IMR-90 (cell line): ENCODE results near the gene SMYD5. TPM values are rescaled to one million over a fixed set of nuclear protein-coding genes. Genes with fewer than 3 reads are reported as not detected.

Experiments
- ATAC-seq: fragments of 200-7000 bp; cut with Tn5 transposase; 2 replicates; pipeline ENCODE4 v1.9.1; 2020; ENCODE audit warnings: low read depth, mild to moderate bottlenecking, moderate library complexity
- BruUV-seq: library from RNA; stranded (reverse); fragments of 400-500 nt; replicated peaks from 2 replicates; lab custom pipeline; 2021; lab: Mats Ljungman, UMichigan
- CTCF ChIA-PET: fragments of 300-600 bp; formaldehyde crosslinking; extraction: SDS; loops from one replicate; lab custom pipeline; 2021; ENCODE audit warnings: antibody characterized with exemption; lab: Yijun Ruan, JAX
- POLR2A ChIA-PET: fragments of 300-600 bp; sonication (Branson Sonifier 250); formaldehyde crosslinking; loops from one replicate; lab custom pipeline; 2022; ENCODE audit warnings: antibody characterized with exemption; ENCODE audit not compliant: unreplicated experiment; lab: Charles Lee
- DNase-seq: peaks from one replicate; pipeline ENCODE4 v3.0.0; 2013
- H2AFZ ChIP-seq: replicated peaks from 2 replicates; pipeline ENCODE3; 2013; ENCODE audit warnings: low read length, mild to moderate bottlenecking; ENCODE audit not compliant: poor library complexity
- H2AK5ac ChIP-seq: 2 replicates; pipeline ENCODE4 v1.6.1; 2013; ENCODE audit warnings: low read depth, low read length, inconsistent platforms
- H2AK9ac ChIP-seq: replicated peaks from 2 replicates; pipeline ENCODE3; 2013; ENCODE audit warnings: mild to moderate bottlenecking, low read depth, low read length, moderate library complexity; ENCODE audit not compliant: poor library complexity
- H2BK120ac ChIP-seq: 2 replicates; pipeline ENCODE4 v1.6.1; 2013; ENCODE audit warnings: low read depth, low read length, inconsistent platforms
- H2BK15ac ChIP-seq: 3 replicates; pipeline ENCODE4 v1.6.1; 2013; ENCODE audit warnings: low read depth, low read length, inconsistent platforms
- H2BK20ac ChIP-seq: 2 replicates; pipeline ENCODE4 v1.6.1; 2013; ENCODE audit warnings: low read depth, mild to moderate bottlenecking, inconsistent platforms, low read length, moderate library complexity
- H2BK5ac ChIP-seq: 2 replicates; pipeline ENCODE4 v1.6.1; 2013; ENCODE audit warnings: mild to moderate bottlenecking, low read depth, low read length, inconsistent platforms; ENCODE audit not compliant: poor library complexity, severe bottlenecking
- H3K14ac ChIP-seq: replicated peaks from 2 replicates; pipeline ENCODE4 v1.6.1; 2013; ENCODE audit warnings: low read depth, low read length, inconsistent platforms
- H3K18ac ChIP-seq: 2 replicates; pipeline ENCODE4 v1.6.1; 2013; ENCODE audit warnings: low read depth, low read length, control low read depth
- H3K23ac ChIP-seq: 2 replicates; pipeline ENCODE4 v1.6.1; 2013; ENCODE audit warnings: low read depth, low read length, inconsistent platforms
- H3K27ac ChIP-seq: 2 replicates; pipeline ENCODE4 v1.5.1; 2013; ENCODE audit warnings: mild to moderate bottlenecking, control low read depth, low read length; ENCODE audit not compliant: insufficient read depth
- H3K27me3 ChIP-seq: 2 replicates; pipeline ENCODE4 v1.6.1; 2013; ENCODE audit warnings: low read length; ENCODE audit not compliant: control insufficient read depth, insufficient read depth
- H3K36me3 ChIP-seq: 2 replicates; pipeline ENCODE4 v1.6.1; 2013; ENCODE audit warnings: low read length, mixed read lengths; ENCODE audit not compliant: control insufficient read depth, insufficient read depth
- H3K4ac ChIP-seq: 2 replicates; pipeline ENCODE4 v1.6.1; 2013; ENCODE audit warnings: low read depth, low read length, inconsistent platforms
- H3K4me1 ChIP-seq: 2 replicates; pipeline ENCODE4 v1.6.1; 2013; ENCODE audit warnings: low read length, mixed read lengths; ENCODE audit not compliant: control insufficient read depth, insufficient read depth
- H3K4me2 ChIP-seq: 2 replicates; pipeline ENCODE4 v1.6.1; 2013; ENCODE audit warnings: low read depth, mild to moderate bottlenecking, control low read depth, low read length, moderate library complexity
- H3K4me3 ChIP-seq: 2 replicates; pipeline ENCODE4 v1.5.1; 2013; ENCODE audit warnings: low read depth, mild to moderate bottlenecking, control low read depth, low read length, moderate library complexity; ENCODE audit not compliant: insufficient read depth
- H3K56ac ChIP-seq: 2 replicates; pipeline ENCODE4 v1.6.1; 2013; ENCODE audit warnings: low read length, inconsistent platforms; ENCODE audit not compliant: insufficient read depth; ENCODE audit errors: extremely low read depth
- H3K79me1 ChIP-seq, 2 experiments: 2 replicates each; pipeline ENCODE4 v1.6.1; 2013; ENCODE audit warnings: low read length in 2 of 2, inconsistent platforms in 1 of 2, low read depth in 1 of 2
- H3K9ac ChIP-seq: 2 replicates; pipeline ENCODE4 v1.6.1; 2013; ENCODE audit warnings: low read depth, low read length, control low read depth
- H3K9me1 ChIP-seq: 2 replicates; pipeline ENCODE4 v1.6.1; 2013; ENCODE audit warnings: low read length, inconsistent platforms; ENCODE audit not compliant: insufficient read depth
- H3K9me3 ChIP-seq: 2 replicates; pipeline ENCODE4 v1.6.1; 2013; ENCODE audit warnings: low read length; ENCODE audit not compliant: control insufficient read depth, insufficient read depth
- H4K20me1 ChIP-seq: 2 replicates; pipeline ENCODE4 v1.6.1; 2013; ENCODE audit warnings: low read length, inconsistent platforms; ENCODE audit not compliant: insufficient read depth
- H4K5ac ChIP-seq: 2 replicates; pipeline ENCODE4 v1.6.1; 2013; ENCODE audit warnings: mild to moderate bottlenecking, low read depth, low read length, control low read depth
- H4K8ac ChIP-seq, 2 experiments: 2 replicates each; pipeline ENCODE4 v1.6.1; 2013; ENCODE audit warnings: low read depth in 2 of 2, low read length in 2 of 2, control low read depth in 1 of 2, inconsistent platforms in 1 of 2
- H4K91ac ChIP-seq: 2 replicates; pipeline ENCODE4 v1.6.1; 2013; ENCODE audit warnings: low read depth, low read length, inconsistent platforms; ENCODE audit not compliant: insufficient read depth
- CEBPB ChIP-seq: IDR thresholded peaks from 2 replicates; pipeline ENCODE4 v1.6.1; 2012; ENCODE audit warnings: low read depth, low read length, improper control_type of control experiment
- CHD1 ChIP-seq: IDR thresholded peaks from 2 replicates; pipeline ENCODE4 v1.6.1; 2012; ENCODE audit warnings: low read depth, low read length, improper control_type of control experiment
- WGBS, 2 experiments: methylation state at CpG; one replicate each; pipeline versions ENCODE4 v1.1.5 to v1.1.7; 2013; ENCODE audit warnings: missing lambda C conversion rate in 2 of 2; ENCODE audit not compliant: insufficient read length in 1 of 2; ENCODE audit errors: extremely low coverage in 2 of 2; 5-methylcytosine and 5-hydroxymethylcytosine counted together
- dilution Hi-C: fragments of 300-500 bp; cut with HindIII; formaldehyde crosslinking; loops from one replicate; pipeline ENCODE4 v1.14.3; 2018; ENCODE audit warnings: low sequenced_read_pairs; ENCODE audit not compliant: unreplicated experiment
- in situ Hi-C: fragments of 300-500 bp; cut with MboI; formaldehyde crosslinking; loops from 3 replicates; pipeline ENCODE4 v1.14.3; 2019; ENCODE audit warnings: low sequenced_read_pairs, inconsistent platforms, mixed read lengths
- intact Hi-C: fragments of 100-400 bp; cut with micrococcal nuclease; formaldehyde crosslinking; loops from 2 replicates; pipeline ENCODE4 v1.10.0; 2022
- polyA plus RNA-seq, 3 experiments: library from polyadenylated mRNA; depleted of rRNA; stranded (reverse); fragments of >200 nt; gene quantifications; 2 replicates each; pipeline ENCODE4 v1.2.3, GENCODE V29; 2012; ENCODE audit warnings: low replicate concordance in 1 of 3
- total RNA-seq: library from RNA; depleted of rRNA; stranded (reverse); fragments of >200 nt; gene quantifications from 2 replicates; pipeline ENCODE4 v1.2.3, GENCODE V29; 2012
- TF ChIP-seq, protein P1 (sequence below): fragments of 150-350 bp; IDR thresholded peaks from 2 replicates; pipeline ENCODE4 v1.6.1; 2017; ENCODE audit warnings: mild to moderate bottlenecking, antibody characterized with exemption, low read length, low read depth

The SMYD5 gene
- total and polyA plus RNA-seq, 2 of the 4 experiments (the other 2 are of a cell fraction): 17.8 to 19.7 TPM

DNA sequence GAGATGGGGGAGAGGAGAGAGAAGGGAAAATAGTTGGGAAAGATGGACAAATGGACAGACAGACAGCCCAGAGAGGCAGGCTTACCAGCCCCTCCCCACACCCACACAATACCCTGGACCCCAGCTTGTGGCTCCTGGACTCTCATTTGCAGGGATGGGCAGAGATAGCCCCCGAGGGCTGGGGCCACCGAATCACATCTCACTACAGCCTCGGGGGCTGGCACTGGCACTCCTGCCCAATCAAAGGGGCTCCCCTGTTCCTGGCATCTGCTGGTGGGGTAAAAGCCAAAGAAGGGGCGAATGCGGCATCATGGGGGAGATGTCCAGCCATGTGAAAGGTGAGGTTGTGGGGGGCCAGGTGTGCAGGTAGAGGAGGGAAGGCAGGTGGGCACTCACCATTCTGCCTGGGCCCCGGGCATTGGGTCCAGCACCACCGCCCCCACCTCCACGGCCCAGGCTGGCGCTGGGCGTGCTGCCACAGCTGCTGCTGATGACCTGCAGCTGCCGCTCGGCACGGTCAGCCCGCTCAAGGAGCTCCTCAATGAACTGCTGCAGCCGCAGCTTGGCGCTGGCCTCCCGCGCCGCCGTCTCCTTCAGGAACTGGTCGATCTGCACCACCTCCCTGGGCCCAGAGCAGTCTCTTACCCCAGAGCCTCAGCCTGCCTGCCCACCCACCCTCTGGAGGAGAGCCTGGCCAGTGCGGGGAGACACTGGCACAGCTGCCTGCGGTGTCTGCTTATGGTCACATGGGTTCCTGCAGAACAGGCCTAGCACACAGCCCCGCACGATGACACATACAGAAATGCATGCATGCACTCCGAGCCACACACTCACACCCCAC lies 52.2 kb downstream of the SMYD5 start:
- POLR2A ChIA-PET: no interaction called here
- intact Hi-C loops: no loop called here
- H2BK20ac ChIP-seq: no peak overlapping the region
- peak; percentile 65 for DNase-seq
- no peaks in the 10 kb centered on the region for H3K79me1 ChIP-seq
- H4K91ac ChIP-seq: no peak overlapping the region
- H3K27ac ChIP-seq: no peak overlapping the region
- H3K4me3 ChIP-seq: no peak overlapping the region
- H3K9me1 ChIP-seq: peaks cover 6% of the 10 kb centered on the region; the same call in 1 of the 2 replicates
- no peak overlapping the region for H2BK120ac ChIP-seq
- in situ Hi-C loops: no loop called here
- no peak overlapping the region for H3K4me2 ChIP-seq
- H2AK5ac ChIP-seq: no peak overlapping the region
- CTCF ChIA-PET: no interaction called here
- no peaks in the 10 kb centered on the region for H3K4me1 ChIP-seq
- peak; percentile 69 for ATAC-seq
- no peak overlapping the region for H2AK9ac ChIP-seq
- H3K23ac ChIP-seq: no peak overlapping the region
- TF ChIP-seq CEBPB (no peak), CHD1 (no peak)
- TF ChIP-seq, protein P1, sequence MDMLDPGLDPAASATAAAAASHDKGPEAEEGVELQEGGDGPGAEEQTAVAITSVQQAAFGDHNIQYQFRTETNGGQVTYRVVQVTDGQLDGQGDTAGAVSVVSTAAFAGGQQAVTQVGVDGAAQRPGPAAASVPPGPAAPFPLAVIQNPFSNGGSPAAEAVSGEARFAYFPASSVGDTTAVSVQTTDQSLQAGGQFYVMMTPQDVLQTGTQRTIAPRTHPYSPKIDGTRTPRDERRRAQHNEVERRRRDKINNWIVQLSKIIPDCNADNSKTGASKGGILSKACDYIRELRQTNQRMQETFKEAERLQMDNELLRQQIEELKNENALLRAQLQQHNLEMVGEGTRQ: peak; percentile 39; the same call in 1 of the 2 replicates
- no peaks in the 10 kb centered on the region for H3K9me3 ChIP-seq
- no peak overlapping the region for H2BK5ac ChIP-seq
- peaks cover 3% of the 10 kb centered on the region for H3K36me3 ChIP-seq
- no peak overlapping the region for H3K4ac ChIP-seq
- peaks cover 10% of the 10 kb centered on the region; the same call in 1 of the 2 replicates for H4K20me1 ChIP-seq
- no peak overlapping the region for H3K9ac ChIP-seq
- H3K14ac ChIP-seq: no peak overlapping the region
- no peak overlapping the region for H4K8ac ChIP-seq
- H2AFZ ChIP-seq: no peak overlapping the region
- H3K56ac ChIP-seq: no peak overlapping the region
- dilution Hi-C loops: no loop called here
- no TSS peak for BruUV-seq
- no peak overlapping the region for H2BK15ac ChIP-seq
- 65% methylated on average over 11 of the region's 26 CpGs; no CpG with 5 or more reads in 1 of the 2 experiments for WGBS, 2 experiments
- no peak overlapping the region for H3K18ac ChIP-seq
- H4K5ac ChIP-seq: no peak overlapping the region
- H3K27me3 ChIP-seq: peaks cover 25% of the 10 kb centered on the region
